T-helper 1 cell treated with Interleukin-12 subunit alpha and Interleukin-12 subunit beta and Interleukin-4 antibody, amounts not matched to agents 30 ng/mL and 1 ng/mL, for 36 hours (primary cell): Measurements from ENCODE around the gene VSNL1. TPM values are rescaled to one million over a fixed set of nuclear protein-coding genes. Genes with fewer than 3 reads are reported as not detected.

ENCODE experiments used
- intact Hi-C: fragments of 100-400 bp; cut with micrococcal nuclease; formaldehyde crosslinking; loops from one replicate; pipeline ENCODE4 v1.15.1; 2024
- total RNA-seq: library from RNA; stranded (reverse); gene quantifications from 2 replicates; pipeline ENCODE4 v1.2.3, GENCODE V29; 2022

The VSNL1 gene
- total RNA-seq, 1 donor from 2014 or later, result not detected

DNA sequence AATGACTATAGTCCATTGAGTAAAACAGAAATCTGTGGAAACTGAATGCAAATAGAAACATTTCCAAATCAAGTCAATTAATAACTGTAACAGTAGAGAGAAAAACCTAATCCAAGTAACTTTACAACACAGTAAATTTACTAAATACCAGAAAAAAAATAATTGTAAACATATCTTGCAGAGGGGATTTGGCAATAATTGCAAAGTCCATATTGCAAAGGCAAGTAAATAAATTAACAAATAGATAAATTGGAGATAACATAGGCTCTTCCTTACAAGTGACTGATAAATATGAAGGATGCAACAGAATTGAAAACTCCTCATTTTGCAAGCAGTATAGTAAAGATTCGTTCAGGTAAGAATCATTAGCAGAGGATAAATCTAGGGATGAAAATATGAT, 148.1 kb downstream of the VSNL1 start:
- intact Hi-C loops, result no loop called here

DNA sequence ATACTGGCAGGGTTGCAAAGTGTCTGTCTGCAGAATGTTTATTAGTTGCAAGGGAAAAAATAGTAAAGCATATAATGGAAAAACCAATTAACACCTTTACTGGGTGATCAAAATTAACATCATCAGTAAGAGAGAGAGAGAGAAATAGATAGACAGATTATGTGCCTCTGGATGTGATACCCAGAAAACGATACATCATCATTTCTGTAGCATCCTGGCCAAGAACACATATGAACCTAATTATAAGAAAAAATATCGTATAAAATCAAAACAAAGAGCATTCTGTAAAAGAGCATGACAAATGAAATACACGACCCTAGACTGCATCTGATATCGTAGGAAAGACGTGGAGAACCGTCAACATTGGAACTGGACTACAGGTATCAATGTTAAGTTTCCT, 148.5 kb downstream of the VSNL1 start:
- intact Hi-C loops, result no loop called here

DNA sequence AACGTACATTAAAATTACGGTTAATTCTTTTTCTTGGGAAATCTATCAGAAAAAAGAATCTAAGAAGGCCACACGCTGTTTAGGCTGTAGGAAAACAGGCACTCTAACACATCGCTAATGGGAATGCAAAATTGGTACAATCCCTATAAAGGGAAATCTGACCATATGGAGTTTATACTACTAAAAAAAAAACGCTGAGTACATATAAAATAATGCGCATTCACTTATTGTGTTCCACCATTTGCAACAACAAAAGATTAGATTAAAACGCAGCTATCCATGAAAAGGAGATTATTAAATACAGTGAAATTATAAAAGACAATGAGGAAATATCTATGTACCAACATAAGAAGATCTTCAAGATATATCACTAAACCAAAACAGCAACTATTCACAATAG, 150.3 kb downstream of the VSNL1 start:
- intact Hi-C loops, result no loop called here

Other genes with a start within 250 kb of the VSNL1 start
- gene RAD51AP2, start 22.3 kb upstream of the VSNL1 start, total RNA-seq, result not detected in 2 replicates
- 33.4 and 36.6 TPM in 2 replicates for gene SMC6, start 213.1 kb downstream of the VSNL1 start, total RNA-seq
- 25.0 and 31.1 TPM in 2 replicates for gene GEN1, start 213.4 kb downstream of the VSNL1 start, total RNA-seq